DND-41 (cell line): Measurements from ENCODE around the gene DDX39A.

Source experiments
- ATAC-seq: fragments of 200-7000 bp; cut with Tn5 transposase; 3 replicates; pipeline ENCODE4 v1.9.1; 2021; ENCODE audit warnings: low read depth; ENCODE audit not compliant: insufficient read depth
- DNase-seq: peaks from one replicate; pipeline ENCODE4 v3.0.0-alpha.2; 2020
- H2AFZ ChIP-seq: 2 replicates; pipeline ENCODE4 v1.6.0; 2012; ENCODE audit warnings: low read depth, low read length
- H3K27ac ChIP-seq: 2 replicates; pipeline ENCODE4 v1.5.1; 2012; ENCODE audit warnings: low read length, inconsistent platforms
- H3K27me3 ChIP-seq: fragments of 200-600 bp; sonication (generic); 2 replicates; pipeline ENCODE4 v1.6.0; 2012; ENCODE audit warnings: low read length, mild to moderate bottlenecking, inconsistent platforms; ENCODE audit not compliant: insufficient read depth, poor library complexity
- H3K36me3 ChIP-seq: 2 replicates; pipeline ENCODE4 v1.5.1; 2012; ENCODE audit warnings: low read length, inconsistent platforms; ENCODE audit not compliant: insufficient read depth
- H3K4me1 ChIP-seq: 2 replicates; pipeline ENCODE4 v1.5.1; 2012; ENCODE audit warnings: mild to moderate bottlenecking, low read length; ENCODE audit not compliant: insufficient read depth
- H3K4me2 ChIP-seq: 2 replicates; pipeline ENCODE4 v1.6.0; 2012; ENCODE audit warnings: mild to moderate bottlenecking, moderate library complexity, low read length, inconsistent platforms; ENCODE audit not compliant: insufficient read depth
- H3K4me3 ChIP-seq, 2 experiments: fragments of 200-600 bp in 1 of 2; shearing (Covaris generic) in 1 of 2; 2 replicates each; pipeline ENCODE4 v1.5.1; 2012 to 2016; ENCODE audit warnings: inconsistent platforms in 2 of 2, low read length in 2 of 2, mild to moderate bottlenecking in 2 of 2, low read depth in 1 of 2, moderate library complexity in 1 of 2
- H3K79me2 ChIP-seq: 2 replicates; pipeline ENCODE4 v1.6.0; 2012; ENCODE audit warnings: low read length, inconsistent platforms; ENCODE audit not compliant: insufficient read depth
- H3K9ac ChIP-seq: 2 replicates; pipeline ENCODE4 v1.6.0; 2012; ENCODE audit warnings: low read depth, mild to moderate bottlenecking, inconsistent platforms, low read length, moderate library complexity
- H3K9me3 ChIP-seq: 2 replicates; pipeline ENCODE4 v1.5.1; 2012; ENCODE audit warnings: low read length, moderate library complexity, mild to moderate bottlenecking, inconsistent platforms; ENCODE audit not compliant: insufficient read depth, severe bottlenecking
- H4K20me1 ChIP-seq: 2 replicates; pipeline ENCODE4 v1.6.0; 2012; ENCODE audit warnings: low read length; ENCODE audit not compliant: insufficient read depth
- EZH2 ChIP-seq: IDR thresholded peaks from 3 replicates; pipeline ENCODE4 v1.6.1; 2012; ENCODE audit warnings: borderline replicate concordance, low read depth, mild to moderate bottlenecking, moderate library complexity, low read length, inconsistent platforms; ENCODE audit not compliant: severe bottlenecking
- TF ChIP-seq, protein P1 (sequence below): IDR thresholded peaks from 2 replicates; pipeline ENCODE4 v1.5.1; 2012; ENCODE audit warnings: borderline replicate concordance, low read length, moderate library complexity, mild to moderate bottlenecking; ENCODE audit not compliant: poor library complexity, severe bottlenecking; ENCODE audit errors: extremely low read depth

DDX39A gene

GRCh38 chr19:14450876-14451275 lies 31.7 kb upstream of the DDX39A start:
- Histone ChIP-seq H3K27ac (no peak overlapping the region), H3K4me2 (no peak overlapping the region), H3K4me1 (no peaks in the 10 kb centered on the region), H4K20me1 (peaks cover 28% of the 10 kb centered on the region), H3K9ac (no peak overlapping the region), H3K36me3 (peaks cover 83% of the 10 kb centered on the region), H3K9me3 (no peaks in the 10 kb centered on the region), H3K79me2 (no peaks in the 10 kb centered on the region), H2AFZ (no peak overlapping the region), H3K27me3 (no peaks in the 10 kb centered on the region), H3K4me3 (no peak overlapping the region)
- DNase-seq = no peak
- 0 out of 3 replicates have a peak, but pooled peaks have one; percentile 4 for ATAC-seq
- TF ChIP-seq EZH2 = no peak
- TF ChIP-seq, protein P1, sequence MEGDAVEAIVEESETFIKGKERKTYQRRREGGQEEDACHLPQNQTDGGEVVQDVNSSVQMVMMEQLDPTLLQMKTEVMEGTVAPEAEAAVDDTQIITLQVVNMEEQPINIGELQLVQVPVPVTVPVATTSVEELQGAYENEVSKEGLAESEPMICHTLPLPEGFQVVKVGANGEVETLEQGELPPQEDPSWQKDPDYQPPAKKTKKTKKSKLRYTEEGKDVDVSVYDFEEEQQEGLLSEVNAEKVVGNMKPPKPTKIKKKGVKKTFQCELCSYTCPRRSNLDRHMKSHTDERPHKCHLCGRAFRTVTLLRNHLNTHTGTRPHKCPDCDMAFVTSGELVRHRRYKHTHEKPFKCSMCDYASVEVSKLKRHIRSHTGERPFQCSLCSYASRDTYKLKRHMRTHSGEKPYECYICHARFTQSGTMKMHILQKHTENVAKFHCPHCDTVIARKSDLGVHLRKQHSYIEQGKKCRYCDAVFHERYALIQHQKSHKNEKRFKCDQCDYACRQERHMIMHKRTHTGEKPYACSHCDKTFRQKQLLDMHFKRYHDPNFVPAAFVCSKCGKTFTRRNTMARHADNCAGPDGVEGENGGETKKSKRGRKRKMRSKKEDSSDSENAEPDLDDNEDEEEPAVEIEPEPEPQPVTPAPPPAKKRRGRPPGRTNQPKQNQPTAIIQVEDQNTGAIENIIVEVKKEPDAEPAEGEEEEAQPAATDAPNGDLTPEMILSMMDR = no peak

GRCh38 chr19:14450168-14450874 lies 31.2 kb upstream of the DDX39A start:
- H3K4me2 ChIP-seq = no peak overlapping the region
- DNase-seq (peak; percentile 86), ATAC-seq (peak; percentile 90)
- H3K27me3 ChIP-seq = no peaks in the 10 kb centered on the region
- no peaks in the 10 kb centered on the region for H3K4me1 ChIP-seq
- peaks cover 84% of the 10 kb centered on the region for H3K36me3 ChIP-seq
- no peak overlapping the region for H3K4me3 ChIP-seq
- H3K9me3 ChIP-seq = no peaks in the 10 kb centered on the region
- H4K20me1 ChIP-seq = peaks cover 28% of the 10 kb centered on the region
- no peak overlapping the region for H3K9ac ChIP-seq
- no peak overlapping the region for H2AFZ ChIP-seq
- TF ChIP-seq, protein P1 = no peak
- TF ChIP-seq EZH2 = no peak
- no peaks in the 10 kb centered on the region for H3K79me2 ChIP-seq
- H3K27ac ChIP-seq = no peak overlapping the region

GRCh38 chr19:14449321-14449720 lies 30.2 kb upstream of the DDX39A start:
- no peak overlapping the region for H3K9ac ChIP-seq
- DNase-seq (no peak), ATAC-seq (no peak)
- H2AFZ ChIP-seq = no peak overlapping the region
- H3K4me2 ChIP-seq = no peak overlapping the region
- no peak overlapping the region for H3K27ac ChIP-seq
- H4K20me1 ChIP-seq = peaks cover 28% of the 10 kb centered on the region
- peaks cover 82% of the 10 kb centered on the region for H3K36me3 ChIP-seq
- H3K79me2 ChIP-seq = no peaks in the 10 kb centered on the region; the same call in 1 of the 2 replicates
- no peaks in the 10 kb centered on the region for H3K27me3 ChIP-seq
- no peaks in the 10 kb centered on the region for H3K4me1 ChIP-seq
- H3K9me3 ChIP-seq = no peaks in the 10 kb centered on the region
- H3K4me3 ChIP-seq = no peak overlapping the region
- TF ChIP-seq, protein P1 = no peak
- no peak for TF ChIP-seq EZH2
